HG02870 (cell line): ENCODE data around the gene ANO3.
"Not testable (repeated sequence)": the region's sequence is repeated elsewhere in the genome, so short reads cannot be mapped to it uniquely, and the experiment has no call there.

ENCODE experiments used
- ATAC-seq: cut with Tn5 transposase; IDR thresholded peaks from one replicate; pipeline ENCODE4 v1.9.1; 2021; ENCODE audit warnings: mild to moderate bottlenecking, moderate library complexity; ENCODE audit not compliant: unreplicated experiment

ANO3 gene

GRCh38 chr11:26571861-26572654 is 240.1 kb downstream of the ANO3 start, which contains the start of gene MUC15:
MUC15 (minus strand) TSS chr11:26572263; CDS start chr11:26567094, 5,169 bp downstream.
- ATAC-seq, result no peak

- no peak for ATAC-seq
Observed at GRCh38 chr11:26572770-26573402, 241.0 kb downstream of the ANO3 start.

GRCh38 chr11:26573896-26574295 is 242.0 kb downstream of the ANO3 start:
- ATAC-seq, result no peak

GRCh38 chr11:26575946-26576345 is 244.0 kb downstream of the ANO3 start:
- ATAC-seq, result no peak

GRCh38 chr11:26578998-26579661 is 247.2 kb downstream of the ANO3 start:
- ATAC-seq, result no peak

- ATAC-seq, result no peak
Observed at GRCh38 chr11:26579683-26580082, 247.8 kb downstream of the ANO3 start.

- no peak for ATAC-seq
Observed at GRCh38 chr11:26580929-26581328, 249.0 kb downstream of the ANO3 start.

- ATAC-seq, result no peak
Observed at GRCh38 chr11:26583550-26583949, 251.6 kb downstream of the ANO3 start.

- ATAC-seq, result no peak
Observed at GRCh38 chr11:26584818-26585217, 252.9 kb downstream of the ANO3 start.

- no peak for ATAC-seq
Observed at GRCh38 chr11:26587073-26587472, 255.1 kb downstream of the ANO3 start.

- no peak for ATAC-seq
Observed at GRCh38 chr11:26593691-26594090, 261.8 kb downstream of the ANO3 start.

GRCh38 chr11:26595207-26595865 is 263.4 kb downstream of the ANO3 start:
- ATAC-seq, result not testable (repeated sequence)

GRCh38 chr11:26597049-26597689 is 265.2 kb downstream of the ANO3 start:
- not testable (repeated sequence) for ATAC-seq

- no peak for ATAC-seq
Observed at GRCh38 chr11:26597899-26598298, 266.0 kb downstream of the ANO3 start.

GRCh38 chr11:26599425-26599824 is 267.5 kb downstream of the ANO3 start:
- no peak for ATAC-seq

- no peak for ATAC-seq
Observed at GRCh38 chr11:26599876-26600434, 268.0 kb downstream of the ANO3 start.

GRCh38 chr11:26607725-26608506 is 276.0 kb downstream of the ANO3 start:
- peak; percentile 69 for ATAC-seq

- ATAC-seq, result peak; percentile 29
Observed at GRCh38 chr11:26608507-26609146, 276.7 kb downstream of the ANO3 start.

GRCh38 chr11:26613759-26614158 is 281.8 kb downstream of the ANO3 start:
- ATAC-seq, result no peak
